DOHH2 (cell line): ENCODE measurements around the gene ERAP2.

Source experiments
- H3F3A ChIP-seq: fragments of 200-600 bp; sonication (generic), shearing (Covaris generic); 2 replicates; pipeline ENCODE4 v1.6.0; 2016; ENCODE audit warnings: antibody characterized with exemption, mild to moderate bottlenecking; ENCODE audit not compliant: control insufficient read depth, insufficient read depth
- H3K27ac ChIP-seq: fragments of 200-600 bp; sonication (generic); 2 replicates; pipeline ENCODE4 v1.5.1; 2014; ENCODE audit warnings: low read depth, mild to moderate bottlenecking, low read length, moderate library complexity
- H3K27me3 ChIP-seq: fragments of 200-600 bp; sonication (generic); 2 replicates; pipeline ENCODE4 v1.6.1; 2014; ENCODE audit warnings: mild to moderate bottlenecking, low read length, mixed read lengths; ENCODE audit not compliant: control insufficient read depth
- H3K36me3 ChIP-seq: fragments of 200-600 bp; sonication (generic); 2 replicates; pipeline ENCODE4 v1.6.1; 2014; ENCODE audit warnings: mild to moderate bottlenecking, low read length, moderate library complexity, mixed read lengths; ENCODE audit not compliant: control insufficient read depth
- H3K4me1 ChIP-seq: fragments of 200-600 bp; sonication (generic); 2 replicates; pipeline ENCODE4 v1.6.1; 2014; ENCODE audit warnings: mild to moderate bottlenecking, low read length, mixed read lengths; ENCODE audit not compliant: control insufficient read depth
- H3K4me2 ChIP-seq: fragments of 200-600 bp; sonication (generic); 2 replicates; pipeline ENCODE4 v1.6.0; 2014; ENCODE audit warnings: mild to moderate bottlenecking, low read length, moderate library complexity
- H3K4me3 ChIP-seq: fragments of 200-600 bp; sonication (generic); 2 replicates; pipeline ENCODE4 v1.5.1; 2014; ENCODE audit warnings: mild to moderate bottlenecking, low read length, mixed read lengths
- H3K79me2 ChIP-seq: fragments of 200-600 bp; sonication (generic); 2 replicates; pipeline ENCODE4 v1.6.1; 2014; ENCODE audit warnings: mild to moderate bottlenecking, low read length, mixed read lengths; ENCODE audit not compliant: control insufficient read depth
- H3K9me2 ChIP-seq: fragments of 200-600 bp; sonication (generic); replicated peaks from 2 replicates; pipeline ENCODE4 v1.6.1; 2014; ENCODE audit warnings: mild to moderate bottlenecking, low read length, mixed read lengths; ENCODE audit not compliant: control insufficient read depth
- H3K9me3 ChIP-seq: fragments of 200-600 bp; sonication (generic); 2 replicates; pipeline ENCODE4 v1.6.1; 2014; ENCODE audit warnings: antibody characterized with exemption, low read length, mixed read lengths; ENCODE audit not compliant: control insufficient read depth, insufficient read depth
- H4K20me1 ChIP-seq: fragments of 200-600 bp; sonication (generic); 2 replicates; pipeline ENCODE4 v1.6.0; 2014; ENCODE audit warnings: low read depth, mild to moderate bottlenecking, antibody characterized with exemption, low read length, moderate library complexity; ENCODE audit not compliant: control insufficient read depth, insufficient read depth
- EZH2phosphoT487 ChIP-seq: fragments of 200-600 bp; sonication (generic); IDR thresholded peaks from 2 replicates; pipeline ENCODE4 v1.6.1; 2017; ENCODE audit warnings: borderline replicate concordance, mild to moderate bottlenecking, antibody characterized with exemption, low read length, moderate library complexity, mixed read lengths
- TF ChIP-seq, protein P1 (sequence below): fragments of 200-600 bp; sonication (generic); IDR thresholded peaks from one replicate; pipeline ENCODE4 v1.5.1; 2014; ENCODE audit warnings: antibody characterized with exemption, mild to moderate bottlenecking, low read depth, low read length; ENCODE audit not compliant: poor library complexity, severe bottlenecking

Gene ERAP2

DNA sequence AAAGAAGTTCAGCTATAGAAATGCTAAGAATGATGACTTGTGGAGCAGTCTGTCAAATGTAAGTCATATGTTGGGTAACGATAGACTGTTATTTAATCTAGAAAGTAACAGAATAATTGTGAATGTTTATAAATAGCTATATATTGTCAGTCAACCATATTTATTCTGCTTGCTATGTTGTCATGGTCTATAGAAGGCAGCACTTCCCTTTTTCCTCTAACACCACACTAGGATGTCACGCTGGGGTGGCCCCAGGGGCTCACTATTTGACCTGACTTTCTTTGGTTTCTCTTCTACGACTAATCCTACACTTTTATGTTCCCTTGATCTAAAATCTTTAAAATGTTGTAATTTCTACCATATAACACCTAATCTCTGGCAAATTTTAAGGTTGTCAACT, 20.5 kb downstream of the ERAP2 start:
- TF ChIP-seq, protein P1, sequence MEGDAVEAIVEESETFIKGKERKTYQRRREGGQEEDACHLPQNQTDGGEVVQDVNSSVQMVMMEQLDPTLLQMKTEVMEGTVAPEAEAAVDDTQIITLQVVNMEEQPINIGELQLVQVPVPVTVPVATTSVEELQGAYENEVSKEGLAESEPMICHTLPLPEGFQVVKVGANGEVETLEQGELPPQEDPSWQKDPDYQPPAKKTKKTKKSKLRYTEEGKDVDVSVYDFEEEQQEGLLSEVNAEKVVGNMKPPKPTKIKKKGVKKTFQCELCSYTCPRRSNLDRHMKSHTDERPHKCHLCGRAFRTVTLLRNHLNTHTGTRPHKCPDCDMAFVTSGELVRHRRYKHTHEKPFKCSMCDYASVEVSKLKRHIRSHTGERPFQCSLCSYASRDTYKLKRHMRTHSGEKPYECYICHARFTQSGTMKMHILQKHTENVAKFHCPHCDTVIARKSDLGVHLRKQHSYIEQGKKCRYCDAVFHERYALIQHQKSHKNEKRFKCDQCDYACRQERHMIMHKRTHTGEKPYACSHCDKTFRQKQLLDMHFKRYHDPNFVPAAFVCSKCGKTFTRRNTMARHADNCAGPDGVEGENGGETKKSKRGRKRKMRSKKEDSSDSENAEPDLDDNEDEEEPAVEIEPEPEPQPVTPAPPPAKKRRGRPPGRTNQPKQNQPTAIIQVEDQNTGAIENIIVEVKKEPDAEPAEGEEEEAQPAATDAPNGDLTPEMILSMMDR = no peak
- TF ChIP-seq EZH2phosphoT487 = no peak
- H3K27me3 ChIP-seq = no peaks in the 10 kb centered on the region
- peak overlapping the region; percentile 66 for H3K4me3 ChIP-seq
- peaks cover 22% of the 10 kb centered on the region for H3F3A ChIP-seq
- peak overlapping the region; percentile 75 for H3K27ac ChIP-seq
- H4K20me1 ChIP-seq = no peaks in the 10 kb centered on the region
- no peaks in the 10 kb centered on the region for H3K79me2 ChIP-seq
- peaks cover 21% of the 10 kb centered on the region for H3K36me3 ChIP-seq
- no peaks in the 10 kb centered on the region for H3K9me3 ChIP-seq
- peak overlapping the region; percentile 80 for H3K4me2 ChIP-seq
- peaks cover 23% of the 10 kb centered on the region for H3K4me1 ChIP-seq
- no peaks in the 10 kb centered on the region for H3K9me2 ChIP-seq

DNA sequence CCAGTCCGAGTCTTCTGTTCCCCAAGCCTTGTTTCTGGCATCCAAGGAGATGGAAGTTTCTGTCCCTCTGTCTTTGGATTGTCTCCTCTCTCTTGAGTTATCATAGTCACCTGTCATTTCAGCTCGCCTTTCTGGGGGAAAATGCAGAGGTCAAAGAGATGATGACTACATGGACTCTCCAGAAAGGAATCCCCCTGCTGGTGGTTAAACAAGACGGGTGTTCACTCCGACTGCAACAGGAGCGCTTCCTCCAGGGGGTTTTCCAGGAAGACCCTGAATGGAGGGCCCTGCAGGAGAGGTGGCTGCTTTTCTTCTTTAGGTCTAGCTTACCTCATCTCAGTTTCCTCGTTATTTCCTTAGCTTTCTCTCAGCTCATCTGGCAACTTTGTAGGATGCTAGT, 25.1 kb downstream of the ERAP2 start:
- H3K36me3 ChIP-seq = peaks cover 28% of the 10 kb centered on the region

DNA sequence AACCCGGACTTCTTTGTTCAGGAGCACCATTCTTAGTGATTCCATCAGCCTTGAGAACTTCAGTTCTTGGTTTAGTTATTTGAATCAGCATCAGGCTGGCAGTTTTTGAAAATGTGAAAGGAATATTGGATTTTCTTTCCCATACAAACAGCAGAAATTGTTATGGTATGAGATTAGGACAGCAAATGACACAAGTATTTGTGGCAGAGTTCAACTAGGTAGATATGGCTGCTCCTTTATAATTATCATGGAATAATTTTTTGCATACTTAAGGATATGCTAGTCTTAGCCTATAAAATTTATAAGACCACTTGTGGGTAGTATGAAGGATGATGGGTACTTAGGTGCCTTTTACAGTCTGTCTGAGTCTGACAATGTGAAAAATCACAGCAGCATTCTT, 25.5 kb downstream of the ERAP2 start:
- peaks cover 28% of the 10 kb centered on the region for H3K36me3 ChIP-seq
- peaks cover 5% of the 10 kb centered on the region; the same call in 1 of the 2 replicates for H3F3A ChIP-seq
- H3K27me3 ChIP-seq = no peaks in the 10 kb centered on the region
- H3K4me3 ChIP-seq = no peak overlapping the region
- no peaks in the 10 kb centered on the region for H3K9me3 ChIP-seq
- no peak overlapping the region for H3K4me2 ChIP-seq
- H3K79me2 ChIP-seq = no peaks in the 10 kb centered on the region
- no peaks in the 10 kb centered on the region for H3K9me2 ChIP-seq
- peaks cover 22% of the 10 kb centered on the region for H3K4me1 ChIP-seq
- no peak for TF ChIP-seq EZH2phosphoT487
- TF ChIP-seq, protein P1 = no peak
- H4K20me1 ChIP-seq = no peaks in the 10 kb centered on the region
- H3K27ac ChIP-seq = no peak overlapping the region

More for the DNA sequence above, 25.1 kb downstream of the ERAP2 start:
- TF ChIP-seq, protein P1 = peak; percentile 18
- TF ChIP-seq EZH2phosphoT487 = no peak
- Histone ChIP-seq H3K4me3 (no peak overlapping the region), H3K4me1 (peaks cover 25% of the 10 kb centered on the region), H3K27ac (no peak overlapping the region), H4K20me1 (no peaks in the 10 kb centered on the region), H3F3A (peaks cover 7% of the 10 kb centered on the region), H3K79me2 (no peaks in the 10 kb centered on the region), H3K4me2 (no peak overlapping the region), H3K9me2 (no peaks in the 10 kb centered on the region), H3K27me3 (no peaks in the 10 kb centered on the region), H3K9me3 (no peaks in the 10 kb centered on the region)
